ENCODE measurements around the gene ULK3. TPM values are rescaled to one million over a fixed set of nuclear protein-coding genes. Genes with fewer than 3 reads are reported as not detected.
A peak's percentile ranks its signal among the peaks of the same experiment; 100 is the strongest.

The ULK3 gene
- total RNA-seq, 1 donor from 2014 or later, result 48.4 TPM

GRCh38 chr15:74878273-74878672 lies 35.3 kb upstream of the ULK3 start:
- H3K4me1 Mint-ChIP-seq, result peaks cover 4% of the 10 kb centered on the region
- no peaks in the 10 kb centered on the region for H3K36me3 Mint-ChIP-seq (ENCODE audit: low read depth)
- peaks cover 4% of the 10 kb centered on the region for H3K27me3 Mint-ChIP-seq (ENCODE audit: low read depth)
- H3K9me3 Mint-ChIP-seq, result peaks cover 4% of the 10 kb centered on the region
- no peak for DNase-seq (ENCODE audit: low read depth, low spot score)
- no peak overlapping the region for H3K27ac Mint-ChIP-seq (ENCODE audit: unreplicated experiment)
- no peak for TF ChIP-seq CTCF (conservative IDR thresholded peaks at IDR 0.05)
- H3K4me3 Mint-ChIP-seq, result no peak overlapping the region

- Mint-ChIP-seq H3K9me3 (no peaks in the 10 kb centered on the region), H3K27ac (ENCODE audit: unreplicated experiment) (no peak overlapping the region), H3K27me3 (ENCODE audit: low read depth) (peaks cover 4% of the 10 kb centered on the region), H3K4me1 (peaks cover 25% of the 10 kb centered on the region), H3K36me3 (ENCODE audit: low read depth) (no peaks in the 10 kb centered on the region), H3K4me3 (peak overlapping the region; percentile 96)
- DNase-seq (ENCODE audit: low read depth, low spot score), result no peak
- TF ChIP-seq CTCF (conservative IDR thresholded peaks at IDR 0.05), result no peak
Observed at GRCh38 chr15:74873756-74874424, 30.9 kb upstream of the ULK3 start.

- no peaks in the 10 kb centered on the region for H3K9me3 Mint-ChIP-seq
- peaks cover 25% of the 10 kb centered on the region for H3K4me1 Mint-ChIP-seq
Observed at GRCh38 chr15:74873036-74873755, 30.2 kb upstream of the ULK3 start, which contains the start of gene SCAMP2. TSS of gene SCAMP2 (minus strand) at chr15:74873365. CDS start at chr15:74873255, 110 bp downstream.

GRCh38 chr15:74872702-74873035 lies 29.7 kb upstream of the ULK3 start:
- no peak for DNase-seq (ENCODE audit: low read depth, low spot score)
- no peaks in the 10 kb centered on the region for H3K9me3 Mint-ChIP-seq
- no peak for TF ChIP-seq CTCF (conservative IDR thresholded peaks at IDR 0.05)
- H3K4me1 Mint-ChIP-seq, result peaks cover 28% of the 10 kb centered on the region
- peak overlapping the region; percentile 96 for H3K4me3 Mint-ChIP-seq
- H3K36me3 Mint-ChIP-seq (ENCODE audit: low read depth), result peaks cover 6% of the 10 kb centered on the region
- peaks cover 4% of the 10 kb centered on the region for H3K27me3 Mint-ChIP-seq (ENCODE audit: low read depth)
- peak overlapping the region; percentile 94 for H3K27ac Mint-ChIP-seq (ENCODE audit: unreplicated experiment)

More at GRCh38 chr15:74873036-74873755, 30.2 kb upstream of the ULK3 start, which contains the start of gene SCAMP2:
- Mint-ChIP-seq H3K27ac (ENCODE audit: unreplicated experiment) (peak within 1 kb of the TSS; percentile 94), H3K36me3 (ENCODE audit: low read depth) (peaks cover under 1% of the 10 kb centered on the region), H3K27me3 (ENCODE audit: low read depth) (peaks cover 4% of the 10 kb centered on the region), H3K4me3 (peak within 1 kb of the TSS; percentile 96)
- peak; percentile 84 for DNase-seq (ENCODE audit: low read depth, low spot score)
- TF ChIP-seq CTCF (conservative IDR thresholded peaks at IDR 0.05), result no peak

- no peak for DNase-seq (ENCODE audit: low read depth, low spot score)
- Mint-ChIP-seq H3K4me3 (peak overlapping the region; percentile 69), H3K4me1 (peaks cover 33% of the 10 kb centered on the region), H3K36me3 (ENCODE audit: low read depth) (peaks cover 6% of the 10 kb centered on the region), H3K27me3 (ENCODE audit: low read depth) (no peaks in the 10 kb centered on the region), H3K27ac (ENCODE audit: unreplicated experiment) (no peak overlapping the region), H3K9me3 (no peaks in the 10 kb centered on the region)
- no peak for TF ChIP-seq CTCF (conservative IDR thresholded peaks at IDR 0.05)
Observed at GRCh38 chr15:74870436-74871215, 27.7 kb upstream of the ULK3 start.

Measured in neural crest cell (in vitro differentiated cells).